VCaP (cell line): ENCODE data around the gene HIVEP2.

Experiments
- H3K27ac ChIP-seq: fragments of 450-650 bp; 2 replicates; pipeline ENCODE4 v1.5.1; 2017
- CTCF ChIP-seq: fragments of 450-650 bp; conservative IDR thresholded peaks from 2 replicates; pipeline ENCODE4 v1.5.1; 2017; ENCODE audit warnings: mild to moderate bottlenecking, moderate library complexity

HIVEP2 gene

GRCh38 chr6:142944124-142945048 lies 590 bp downstream of the HIVEP2 start:
- H3K27ac ChIP-seq: peak overlapping the region; percentile 97
- TF ChIP-seq CTCF: no peak

GRCh38 chr6:142943711-142944123 lies 1.3 kb downstream of the HIVEP2 start:
- peak overlapping the region; percentile 97 for H3K27ac ChIP-seq
- no peak for TF ChIP-seq CTCF

- H3K27ac ChIP-seq: no peak overlapping the region
- peak; percentile 68 for TF ChIP-seq CTCF
These were observed 2.2 kb downstream of the HIVEP2 start for GRCh38 chr6:142942805-142943227.

GRCh38 chr6:142942238-142942637 lies 2.7 kb downstream of the HIVEP2 start:
- TF ChIP-seq CTCF: no peak

GRCh38 chr6:142941018-142941417 lies 4.0 kb downstream of the HIVEP2 start:
- no peak for TF ChIP-seq CTCF
- H3K27ac ChIP-seq: no peak overlapping the region

More at GRCh38 chr6:142942238-142942637, 2.7 kb downstream of the HIVEP2 start:
- H3K27ac ChIP-seq: no peak overlapping the region

GRCh38 chr6:142940487-142940886 lies 4.5 kb downstream of the HIVEP2 start:
- no peak overlapping the region for H3K27ac ChIP-seq
- TF ChIP-seq CTCF: no peak

- no peak for TF ChIP-seq CTCF
- peak overlapping the region; percentile 22; the same call in 1 of the 2 replicates for H3K27ac ChIP-seq
These were observed 6.5 kb downstream of the HIVEP2 start for GRCh38 chr6:142938510-142938909.
